Measurements from ENCODE around the gene RANGAP1.

The RANGAP1 gene

DNA sequence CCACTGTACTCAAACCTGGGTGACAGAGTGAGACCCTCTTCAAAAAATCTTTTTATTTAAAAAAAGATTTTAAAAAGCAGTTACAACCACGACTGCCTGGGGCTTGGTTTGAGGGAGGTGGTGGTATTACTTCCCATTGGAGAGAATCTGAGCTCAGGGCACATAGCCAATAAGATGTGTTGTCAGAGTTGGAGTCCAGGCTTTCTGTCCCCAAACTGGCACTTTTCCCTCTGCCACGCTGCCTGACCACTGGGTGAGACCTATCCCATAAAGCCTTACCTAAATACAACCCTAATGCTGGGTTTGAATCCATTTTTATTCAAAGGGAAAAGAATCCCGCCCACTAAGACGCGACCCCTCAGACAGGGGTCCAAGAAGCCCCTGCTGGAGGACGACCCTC is 56.8 kb downstream of the RANGAP1 start:
- H3K4me3 ChIP-seq (replicated peaks in 1 of 2; ENCODE audit: low read depth in 2 of 2, low read length in 2 of 2), result no peak overlapping the region
- DNase-seq (ENCODE audit: low read depth in 2 of 2), result no peak
- TF ChIP-seq, protein P1, sequence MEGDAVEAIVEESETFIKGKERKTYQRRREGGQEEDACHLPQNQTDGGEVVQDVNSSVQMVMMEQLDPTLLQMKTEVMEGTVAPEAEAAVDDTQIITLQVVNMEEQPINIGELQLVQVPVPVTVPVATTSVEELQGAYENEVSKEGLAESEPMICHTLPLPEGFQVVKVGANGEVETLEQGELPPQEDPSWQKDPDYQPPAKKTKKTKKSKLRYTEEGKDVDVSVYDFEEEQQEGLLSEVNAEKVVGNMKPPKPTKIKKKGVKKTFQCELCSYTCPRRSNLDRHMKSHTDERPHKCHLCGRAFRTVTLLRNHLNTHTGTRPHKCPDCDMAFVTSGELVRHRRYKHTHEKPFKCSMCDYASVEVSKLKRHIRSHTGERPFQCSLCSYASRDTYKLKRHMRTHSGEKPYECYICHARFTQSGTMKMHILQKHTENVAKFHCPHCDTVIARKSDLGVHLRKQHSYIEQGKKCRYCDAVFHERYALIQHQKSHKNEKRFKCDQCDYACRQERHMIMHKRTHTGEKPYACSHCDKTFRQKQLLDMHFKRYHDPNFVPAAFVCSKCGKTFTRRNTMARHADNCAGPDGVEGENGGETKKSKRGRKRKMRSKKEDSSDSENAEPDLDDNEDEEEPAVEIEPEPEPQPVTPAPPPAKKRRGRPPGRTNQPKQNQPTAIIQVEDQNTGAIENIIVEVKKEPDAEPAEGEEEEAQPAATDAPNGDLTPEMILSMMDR (IDR thresholded peaks at IDR 0.05; ENCODE audit: low read depth, low read length), result no peak

DNA sequence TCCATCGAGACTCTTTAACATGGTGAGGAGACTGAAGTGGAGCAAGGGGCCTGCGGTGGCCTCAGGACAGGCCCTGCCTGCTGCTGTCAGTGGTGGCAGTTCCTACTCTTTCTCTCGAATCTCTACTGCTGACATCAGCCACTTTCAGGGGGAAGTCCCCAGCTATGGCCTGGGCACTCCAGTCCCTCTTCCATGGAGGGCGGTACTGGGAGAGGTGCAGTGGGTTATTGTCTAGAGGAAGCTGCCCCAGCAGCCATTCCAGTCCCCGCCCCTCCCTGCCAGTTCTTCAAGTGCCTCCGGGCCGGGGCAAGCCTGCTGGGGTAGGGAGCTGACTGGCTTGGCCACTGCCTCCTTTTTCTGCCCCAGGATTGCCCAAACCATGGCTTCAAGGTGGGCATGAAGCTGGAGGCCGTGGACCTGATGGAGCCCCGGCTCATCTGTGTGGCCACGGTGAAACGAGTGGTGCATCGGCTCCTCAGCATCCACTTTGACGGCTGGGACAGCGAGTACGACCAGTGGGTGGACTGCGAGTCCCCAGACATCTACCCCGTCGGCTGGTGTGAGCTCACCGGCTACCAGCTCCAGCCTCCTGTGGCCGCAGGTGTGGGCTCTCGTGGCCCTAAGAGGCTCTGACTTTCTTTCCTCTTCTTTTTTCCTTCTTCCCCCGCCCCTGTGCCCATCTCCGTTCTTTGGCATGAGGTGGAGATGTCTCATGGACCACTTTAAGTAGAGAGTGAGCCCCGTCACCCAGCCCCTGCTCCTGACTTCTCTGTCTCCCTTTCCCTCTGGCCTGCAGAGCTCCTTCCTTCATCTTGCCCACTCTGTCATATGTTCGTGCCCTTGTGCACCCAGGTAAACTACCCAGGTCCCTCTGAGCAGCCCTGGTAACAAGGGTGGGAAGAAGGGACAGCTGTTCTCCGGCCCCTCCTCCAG is 59.0 kb downstream of the RANGAP1 start:
- H3K4me3 ChIP-seq (replicated peaks in 1 of 2; ENCODE audit: low read depth in 2 of 2, low read length in 2 of 2), result no peak overlapping the region
- no peak for DNase-seq (ENCODE audit: low read depth in 2 of 2)
- TF ChIP-seq, protein P1 (IDR thresholded peaks at IDR 0.05; ENCODE audit: low read depth, low read length), result no peak

DNA sequence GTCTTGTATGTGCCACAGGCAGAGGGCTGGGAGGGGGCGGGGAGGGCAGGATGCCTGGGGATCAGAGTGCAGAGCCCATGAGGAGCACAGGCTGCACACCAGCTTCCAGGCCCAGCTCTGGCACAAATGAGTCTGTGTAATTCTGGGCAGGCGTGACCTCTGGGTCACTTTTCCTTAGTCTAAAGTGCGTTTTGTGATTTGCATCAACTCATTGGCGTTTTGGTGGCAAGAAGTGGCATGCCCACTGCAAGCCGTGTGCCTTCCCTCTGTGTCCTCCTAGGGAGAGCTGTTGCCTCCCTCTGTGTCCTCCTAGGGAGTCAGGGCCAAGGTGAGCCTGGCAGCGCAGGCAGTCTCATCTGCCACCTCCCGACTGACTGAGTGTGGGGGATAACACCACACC is 62.5 kb downstream of the RANGAP1 start:
- DNase-seq (ENCODE audit: low read depth in 2 of 2), result no peak
- no peak overlapping the region for H3K4me3 ChIP-seq (replicated peaks in 1 of 2; ENCODE audit: low read depth in 2 of 2, low read length in 2 of 2)
- TF ChIP-seq, protein P1 (IDR thresholded peaks at IDR 0.05; ENCODE audit: low read depth, low read length), result no peak

DNA sequence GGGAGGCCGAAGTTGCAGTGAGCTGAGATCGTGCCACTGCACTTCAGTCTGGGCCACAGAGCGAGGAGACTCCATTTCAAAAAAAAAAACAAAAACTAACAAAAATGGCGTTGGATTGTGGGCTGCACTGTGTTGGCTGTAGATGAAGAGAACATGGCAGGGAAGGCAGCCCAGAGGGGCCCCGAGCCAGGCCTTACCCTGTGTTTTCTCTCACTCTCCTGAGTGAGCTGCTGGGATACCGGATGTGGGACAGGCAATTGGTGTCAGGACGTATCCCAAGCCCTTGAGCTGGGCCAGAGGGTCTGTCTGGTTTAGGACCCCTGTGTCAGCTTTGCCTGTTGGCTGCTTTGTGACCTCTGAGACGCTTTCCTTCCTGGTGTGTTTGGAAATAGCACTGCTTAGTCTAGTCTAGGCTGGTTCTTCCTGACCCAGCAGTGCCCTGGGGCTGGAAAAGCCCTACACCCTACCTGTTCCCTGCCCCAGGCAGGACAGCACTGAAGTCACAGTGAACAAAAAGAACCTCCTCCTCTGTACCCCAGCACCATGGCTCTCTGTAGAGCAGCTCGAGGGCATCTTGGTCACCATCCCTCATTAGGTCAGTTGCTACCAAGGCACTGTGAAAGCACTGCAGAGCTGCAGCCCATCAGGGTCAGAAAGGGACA is 63.0 kb downstream of the RANGAP1 start:
- TF ChIP-seq, protein P1 (IDR thresholded peaks at IDR 0.05; ENCODE audit: low read depth, low read length), result no peak
- DNase-seq (ENCODE audit: low read depth in 2 of 2), result no peak
- H3K4me3 ChIP-seq (replicated peaks in 1 of 2; ENCODE audit: low read depth in 2 of 2, low read length in 2 of 2), result no peak overlapping the region

DNA sequence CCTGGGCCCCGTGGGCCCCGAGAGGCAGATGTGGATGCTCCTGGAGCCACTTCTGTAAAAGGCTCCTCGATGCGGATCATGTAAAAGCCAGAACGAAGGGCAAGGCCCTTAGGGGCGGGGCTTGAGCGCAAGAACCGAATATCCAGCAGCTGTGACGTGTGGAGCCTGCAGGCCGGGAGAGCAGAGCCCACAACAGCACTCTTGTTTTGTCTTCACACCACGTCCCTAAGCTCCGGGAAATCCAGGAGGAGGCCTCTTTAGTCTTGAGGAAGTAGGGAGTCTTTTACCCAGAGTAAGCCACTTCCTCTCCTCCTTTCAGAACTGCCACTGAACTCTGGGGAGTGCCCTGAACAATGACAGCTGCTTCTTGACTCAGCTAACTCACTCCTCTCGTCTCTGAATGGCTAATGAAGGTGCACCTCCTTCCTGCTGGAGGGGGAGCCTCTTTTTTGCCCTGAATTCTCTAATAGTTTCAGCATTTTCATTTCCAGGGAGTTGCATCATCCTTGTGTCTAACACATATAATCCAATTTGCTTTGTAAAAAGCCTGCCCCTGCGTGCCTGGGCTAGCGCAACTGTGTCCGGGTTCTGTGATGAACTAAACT is 68.3 kb downstream of the RANGAP1 start:
- TF ChIP-seq, protein P1 (IDR thresholded peaks at IDR 0.05; ENCODE audit: low read depth, low read length), result no peak
- peak; percentile 92 to 93 for DNase-seq (ENCODE audit: low read depth in 2 of 2)
- peak overlapping the region; percentile 15 to 40 for H3K4me3 ChIP-seq (replicated peaks in 1 of 2; ENCODE audit: low read depth in 2 of 2, low read length in 2 of 2)

DNA sequence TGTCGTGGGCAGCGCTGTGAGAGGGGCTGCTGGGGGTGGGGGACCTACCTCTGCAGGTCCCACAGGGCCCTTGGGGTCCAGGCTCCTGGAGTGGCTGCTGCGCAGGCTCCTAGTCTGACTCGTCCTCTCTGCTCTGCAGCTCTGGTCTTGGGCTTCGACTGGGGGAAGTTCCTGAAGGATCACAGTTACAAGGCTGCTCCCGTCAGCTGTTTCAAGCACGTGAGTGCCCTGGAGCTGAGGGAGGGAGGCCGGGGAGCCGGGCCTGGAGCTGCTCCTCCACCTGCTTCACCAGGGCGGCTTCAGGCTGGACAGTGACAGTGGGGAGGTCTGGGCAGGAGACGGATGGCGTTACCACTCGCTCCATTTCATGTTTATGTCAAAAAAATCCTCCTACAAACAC is 69.0 kb downstream of the RANGAP1 start:
- TF ChIP-seq, protein P1 (IDR thresholded peaks at IDR 0.05; ENCODE audit: low read depth, low read length), result no peak
- DNase-seq (ENCODE audit: low read depth in 2 of 2), result peak; percentile 32 to 40
- H3K4me3 ChIP-seq (replicated peaks in 1 of 2; ENCODE audit: low read depth in 2 of 2, low read length in 2 of 2), result peak overlapping the region; percentile 15 to 40
